ENCODE measurements around the gene POLR3H.

The POLR3H gene

GRCh38 chr22:41567512-41567768 lies 23.2 kb upstream of the POLR3H start:
- DNase-seq (ENCODE audit: low spot score) = no peak
- no peak for TF ChIP-seq CTCF (IDR thresholded peaks at IDR 0.05; ENCODE audit: borderline replicate concordance, control extremely low read depth, extremely low read depth, insufficient read depth, missing control alignments)
- in situ Hi-C loops (cut with MboI; ENCODE audit: low sequenced_read_pairs, unreplicated experiment) = no loop called here

DNA sequence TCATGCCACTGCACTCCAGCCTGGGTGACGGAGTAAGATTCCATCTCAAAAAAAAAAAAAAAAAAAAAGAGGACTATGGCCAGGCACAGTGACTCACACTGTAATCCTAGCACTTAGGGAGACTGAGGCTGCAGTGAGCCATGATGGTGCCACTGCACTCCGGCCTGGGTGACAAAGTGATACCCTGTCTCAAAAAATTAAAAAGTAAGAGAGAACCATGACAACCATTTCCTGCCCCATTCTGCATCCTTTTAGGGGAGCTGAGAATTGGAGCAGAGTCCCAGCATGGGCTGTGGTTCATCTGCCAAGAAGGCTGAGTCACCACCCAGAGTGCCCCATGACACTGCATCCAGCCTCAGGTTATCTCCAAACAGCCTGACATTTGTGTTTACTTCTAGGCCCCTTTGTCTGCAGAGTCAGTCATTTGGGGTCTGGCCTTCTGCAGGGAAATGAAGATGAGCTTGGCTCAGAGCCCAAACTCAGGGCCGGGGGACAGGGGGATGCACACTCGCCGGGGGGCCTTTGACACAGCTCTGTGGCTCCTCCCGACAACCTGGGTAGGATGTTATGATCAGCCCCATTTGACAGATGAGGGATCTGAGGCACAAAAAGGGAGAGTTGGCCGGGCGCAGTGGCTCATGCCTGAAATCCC lies 21.3 kb upstream of the POLR3H start:
- no peak for TF ChIP-seq CTCF (IDR thresholded peaks at IDR 0.05; ENCODE audit: borderline replicate concordance, control extremely low read depth, extremely low read depth, insufficient read depth, missing control alignments)
- DNase-seq (ENCODE audit: low spot score) = no peak

DNA sequence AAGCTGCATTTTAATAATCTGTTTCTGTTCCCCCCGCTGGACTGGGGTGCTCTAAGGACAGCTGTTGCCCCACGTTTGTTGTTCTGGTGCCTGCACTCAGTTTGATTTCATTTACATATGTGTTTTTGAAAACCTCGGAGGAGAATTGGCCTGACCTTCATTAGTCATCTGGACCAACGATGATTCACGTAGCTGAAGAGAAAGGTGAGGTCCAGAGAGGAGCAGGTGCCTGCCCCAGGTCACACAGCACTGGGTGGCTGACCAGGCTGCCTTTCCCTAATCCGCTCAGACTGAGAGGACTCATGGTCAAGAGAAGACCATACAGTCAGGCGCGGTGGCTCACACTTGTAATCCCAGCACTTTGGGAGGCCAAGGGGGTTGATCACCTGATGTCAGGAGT lies 20.3 kb upstream of the POLR3H start:
- DNase-seq (ENCODE audit: low spot score) = no peak
- TF ChIP-seq CTCF (IDR thresholded peaks at IDR 0.05; ENCODE audit: borderline replicate concordance, control extremely low read depth, extremely low read depth, insufficient read depth, missing control alignments) = no peak
- in situ Hi-C loops (cut with MboI; ENCODE audit: low sequenced_read_pairs, unreplicated experiment) = no loop called here

More for the DNA sequence above, 21.3 kb upstream of the POLR3H start:
- in situ Hi-C loops (cut with MboI; ENCODE audit: low sequenced_read_pairs, unreplicated experiment) = no loop called here

DNA sequence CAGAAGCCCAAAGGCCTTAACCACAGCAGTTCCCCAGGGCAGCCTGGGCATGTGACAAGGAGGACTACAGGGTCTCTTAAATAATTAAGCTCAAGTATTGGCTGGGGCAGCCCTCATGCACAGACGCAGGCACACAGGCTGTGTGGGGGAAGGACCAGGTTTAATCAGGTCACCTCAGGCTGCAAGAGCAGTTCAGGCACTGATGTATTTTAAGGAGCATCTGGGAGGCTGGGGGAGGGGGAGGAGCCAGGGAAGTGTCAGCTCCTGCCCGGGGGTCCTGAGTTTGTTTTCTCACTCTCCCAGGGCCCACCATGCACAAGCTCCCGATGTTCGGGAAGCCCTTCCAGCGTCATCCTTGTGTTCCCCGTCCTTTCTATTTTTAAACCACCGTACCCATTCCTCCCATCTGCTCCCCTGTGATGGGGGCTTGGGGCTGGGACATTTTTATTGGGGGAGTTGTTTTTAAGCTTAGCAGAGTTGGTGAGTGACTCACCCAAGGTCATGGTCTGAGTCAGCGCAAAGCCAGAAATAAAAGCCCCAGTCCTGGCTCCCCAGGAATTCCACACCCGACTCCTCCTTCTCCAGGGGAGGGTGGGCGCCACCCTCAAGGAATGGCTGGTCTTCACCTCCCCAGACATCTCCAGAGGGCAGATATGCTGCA lies 18.9 kb upstream of the POLR3H start:
- TF ChIP-seq CTCF (IDR thresholded peaks at IDR 0.05; ENCODE audit: borderline replicate concordance, control extremely low read depth, extremely low read depth, insufficient read depth, missing control alignments) = no peak
- in situ Hi-C loops (cut with MboI; ENCODE audit: low sequenced_read_pairs, unreplicated experiment) = no loop called here
- no peak for DNase-seq (ENCODE audit: low spot score)

GRCh38 chr22:41562461-41562860 lies 18.2 kb upstream of the POLR3H start:
- in situ Hi-C loops (cut with MboI; ENCODE audit: low sequenced_read_pairs, unreplicated experiment) = no loop called here
- no peak for DNase-seq (ENCODE audit: low spot score)
- TF ChIP-seq CTCF (IDR thresholded peaks at IDR 0.05; ENCODE audit: borderline replicate concordance, control extremely low read depth, extremely low read depth, insufficient read depth, missing control alignments) = no peak

DNA sequence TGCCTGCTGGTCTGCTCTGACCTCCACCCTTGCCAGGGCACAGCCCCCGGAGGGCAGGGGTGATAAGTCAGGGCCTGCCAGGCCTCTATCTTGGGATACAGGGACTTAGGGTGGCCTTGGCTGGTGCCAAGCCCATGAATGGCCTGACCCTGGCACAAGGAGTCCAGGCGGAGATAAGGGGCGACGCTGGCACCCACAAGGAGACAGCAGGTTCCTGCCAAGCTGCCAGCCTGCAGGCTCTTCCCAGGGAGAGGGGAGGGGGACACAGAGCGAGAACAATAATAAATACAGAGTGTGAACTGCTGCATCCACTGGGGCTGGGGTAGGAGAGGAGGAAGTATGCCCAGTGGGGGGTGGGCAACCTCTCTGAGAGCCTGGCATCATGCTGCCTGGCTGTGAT lies 17.5 kb upstream of the POLR3H start:
- DNase-seq (ENCODE audit: low spot score) = no peak
- no peak for TF ChIP-seq CTCF (IDR thresholded peaks at IDR 0.05; ENCODE audit: borderline replicate concordance, control extremely low read depth, extremely low read depth, insufficient read depth, missing control alignments)
- in situ Hi-C loops (cut with MboI; ENCODE audit: low sequenced_read_pairs, unreplicated experiment) = no loop called here
